8988T (cell line): ENCODE data around the gene EPB41L4A.

Experiments
- DNase-seq: peaks from one replicate; pipeline ENCODE4 v3.0.0; 2011

EPB41L4A gene

GRCh38 chr5:112146323-112147226, 272.5 kb downstream of the EPB41L4A start:
- DNase-seq = peak; percentile 13

GRCh38 chr5:112143690-112144089, 275.4 kb downstream of the EPB41L4A start:
- no peak for DNase-seq

GRCh38 chr5:112142769-112143270, 276.3 kb downstream of the EPB41L4A start:
- DNase-seq = no peak

GRCh38 chr5:112141582-112141981, 277.5 kb downstream of the EPB41L4A start:
- no peak for DNase-seq

- DNase-seq = no peak
These were observed 280.6 kb downstream of the EPB41L4A start for GRCh38 chr5:112138526-112138925.

GRCh38 chr5:112136773-112137172, 282.3 kb downstream of the EPB41L4A start:
- no peak for DNase-seq

GRCh38 chr5:112127861-112128260, 291.2 kb downstream of the EPB41L4A start:
- no peak for DNase-seq

GRCh38 chr5:112126982-112127381, 292.1 kb downstream of the EPB41L4A start:
- DNase-seq = no peak

- no peak for DNase-seq
These were observed 293.2 kb downstream of the EPB41L4A start for GRCh38 chr5:112125903-112126302.

- no peak for DNase-seq
These were observed 294.3 kb downstream of the EPB41L4A start for GRCh38 chr5:112124788-112125187.

- DNase-seq = no peak
These were observed 296.0 kb downstream of the EPB41L4A start for GRCh38 chr5:112123086-112123485.

GRCh38 chr5:112122353-112122752, 296.7 kb downstream of the EPB41L4A start:
- DNase-seq = no peak

GRCh38 chr5:112121258-112121657, 297.8 kb downstream of the EPB41L4A start:
- no peak for DNase-seq

GRCh38 chr5:112119969-112120368, 299.1 kb downstream of the EPB41L4A start:
- DNase-seq = no peak

- no peak for DNase-seq
These were observed 299.6 kb downstream of the EPB41L4A start for GRCh38 chr5:112119508-112119907.

- no peak for DNase-seq
These were observed 301.5 kb downstream of the EPB41L4A start for GRCh38 chr5:112117551-112117950.

- DNase-seq = no peak
These were observed 302.7 kb downstream of the EPB41L4A start for GRCh38 chr5:112116371-112116770.

GRCh38 chr5:112113565-112113964, 305.5 kb downstream of the EPB41L4A start:
- no peak for DNase-seq
